Measurements from ENCODE around the gene LYST.

Gene LYST

DNA sequence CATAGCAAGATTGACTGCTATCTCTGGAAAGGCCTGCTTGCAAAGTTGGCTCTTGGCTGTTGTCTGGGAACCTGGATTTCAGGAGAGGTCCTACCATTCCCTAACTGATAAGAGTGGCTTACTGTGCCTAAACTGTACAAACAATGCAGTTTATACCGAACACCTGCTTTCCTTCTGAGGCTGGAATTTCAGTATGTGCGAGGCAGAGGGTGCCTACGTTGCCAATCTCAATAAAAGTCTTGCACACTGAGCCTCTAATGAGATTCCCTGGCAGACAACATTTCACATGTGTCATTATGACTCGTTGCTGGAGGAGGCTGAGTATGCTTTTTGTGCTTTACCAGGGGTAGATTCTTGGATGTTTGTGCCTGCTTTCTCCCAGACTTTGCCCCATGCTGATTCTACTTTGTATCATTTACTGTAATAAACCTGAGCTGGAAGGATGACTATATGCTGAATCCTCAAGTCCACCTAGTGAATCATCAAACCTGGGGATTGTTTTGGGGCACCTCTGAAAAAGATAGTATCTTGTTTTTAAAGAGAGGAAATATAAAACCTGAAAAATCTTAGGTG, 158.2 kb downstream of the LYST start:
- DNase-seq, result no peak

DNA sequence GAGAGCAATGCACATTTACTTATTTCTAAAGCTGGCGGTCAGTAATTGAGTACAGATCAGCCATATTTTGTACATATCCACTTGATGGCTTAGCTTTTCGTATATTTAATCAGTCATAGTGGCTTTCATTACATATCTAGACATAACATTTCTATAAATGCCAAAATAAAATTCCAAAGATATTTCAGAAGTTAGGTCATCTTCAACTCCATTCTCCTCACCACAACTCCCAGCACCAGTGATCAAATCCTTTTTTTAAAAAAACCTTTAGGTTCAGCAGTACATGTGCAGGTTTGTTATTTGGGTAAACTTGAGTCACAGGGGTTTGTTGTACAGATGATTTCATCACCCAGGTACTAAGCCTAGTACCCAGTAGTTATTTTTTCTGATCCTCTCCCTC, 163.2 kb downstream of the LYST start:
- no peak for DNase-seq

DNA sequence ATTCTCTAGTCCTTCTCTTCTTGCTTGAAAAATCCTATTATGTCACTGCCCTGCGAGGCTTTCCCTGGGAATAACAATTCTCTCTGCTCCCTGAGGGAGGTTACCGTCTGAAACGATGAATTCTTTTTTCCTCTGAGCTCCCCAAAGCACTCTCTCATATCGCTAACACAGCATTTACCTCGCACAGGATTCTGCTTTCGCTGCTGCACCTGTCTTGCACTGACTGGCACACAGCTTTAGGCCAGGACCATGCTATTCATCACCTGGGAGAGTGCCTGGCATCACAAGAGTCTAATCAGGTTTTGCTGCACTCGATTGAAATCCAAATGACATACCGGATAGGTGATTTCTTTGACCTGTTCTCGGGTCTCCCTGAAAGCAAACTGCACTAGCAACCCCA, 164.3 kb downstream of the LYST start:
- no peak for DNase-seq

DNA sequence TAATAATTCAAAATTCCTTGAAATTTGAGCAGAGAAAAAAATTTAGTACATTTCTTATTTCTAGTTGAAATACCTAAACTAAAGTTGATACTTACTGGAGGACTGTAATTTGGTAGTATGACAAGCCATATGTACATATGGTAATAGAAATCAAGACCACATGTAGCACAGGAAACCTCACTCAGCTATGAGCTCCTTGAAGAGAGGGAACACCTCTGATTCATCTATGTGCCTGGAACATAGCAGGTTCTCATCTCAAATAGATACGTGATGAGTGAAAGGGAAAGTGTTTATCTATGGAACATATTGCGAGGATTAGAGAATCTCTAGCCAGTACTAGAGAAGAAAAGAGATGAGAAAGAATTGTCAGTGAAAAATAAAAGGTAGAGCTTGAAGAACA, 169.2 kb downstream of the LYST start:
- no peak for DNase-seq

- no peak for DNase-seq
Measured at GRCh38 chr1:235689356-235689755, 177.3 kb downstream of the LYST start.

DNA sequence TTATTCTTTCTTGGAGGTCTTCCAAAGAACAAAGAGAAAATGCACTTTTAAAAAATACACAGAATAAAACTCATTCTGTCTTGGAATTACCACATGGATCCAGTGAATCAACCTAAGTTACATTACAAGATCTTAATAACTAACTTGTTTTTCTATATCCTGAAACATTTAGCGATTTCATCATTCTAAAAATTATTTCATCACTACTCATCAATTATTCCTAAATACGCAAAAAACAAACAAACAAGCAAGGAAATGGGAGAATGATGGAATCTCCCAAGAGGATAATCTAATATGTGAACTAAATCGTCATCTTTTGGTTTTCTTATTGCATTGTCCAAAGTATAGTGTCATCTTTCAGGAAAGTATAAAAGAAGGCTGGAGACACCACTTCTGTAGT, 178.6 kb downstream of the LYST start:
- DNase-seq, result no peak

GRCh38 chr1:235683653-235684052, 183.1 kb downstream of the LYST start:
- no peak for DNase-seq

DNA sequence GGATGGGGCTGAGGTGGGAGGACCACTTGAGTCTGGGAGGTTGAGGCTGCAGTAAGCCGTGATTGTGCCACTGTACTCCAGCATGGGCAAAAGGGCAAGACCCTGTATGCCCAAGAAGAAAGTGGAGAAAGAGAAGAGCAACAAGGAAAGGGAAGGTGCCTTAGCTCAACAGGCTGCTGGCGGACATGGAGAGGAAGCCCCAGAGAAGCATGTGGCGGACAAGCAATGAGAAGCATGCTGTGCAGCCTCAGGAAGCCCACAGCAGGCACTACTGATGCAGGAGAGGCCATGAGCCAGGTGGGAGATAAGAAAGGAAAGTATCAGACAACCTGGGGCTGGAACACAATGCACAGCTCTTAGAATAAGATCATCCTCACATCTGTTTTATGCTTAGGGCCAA, 184.5 kb downstream of the LYST start:
- DNase-seq, result no peak

GRCh38 chr1:235679644-235680043, 187.1 kb downstream of the LYST start:
- no peak for DNase-seq

DNA sequence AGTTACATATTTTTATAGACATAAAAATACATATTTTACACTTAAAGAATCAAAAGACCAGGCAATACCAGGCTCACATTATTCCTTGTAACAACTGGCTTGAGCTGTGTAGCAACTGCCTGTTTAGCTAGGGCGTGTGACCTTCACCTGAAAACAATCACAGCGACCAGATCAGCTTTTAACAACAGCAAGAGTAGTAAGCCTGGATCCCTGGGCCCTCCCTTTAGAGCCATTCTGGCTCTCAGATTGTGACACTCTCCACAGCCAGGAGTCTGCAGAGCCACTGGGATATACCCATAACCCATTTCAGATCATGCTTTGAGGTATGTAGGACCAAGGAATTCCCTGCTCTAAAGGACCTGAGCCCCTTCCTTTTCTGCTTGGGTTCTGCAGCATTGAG, 187.7 kb downstream of the LYST start:
- no peak for DNase-seq

DNA sequence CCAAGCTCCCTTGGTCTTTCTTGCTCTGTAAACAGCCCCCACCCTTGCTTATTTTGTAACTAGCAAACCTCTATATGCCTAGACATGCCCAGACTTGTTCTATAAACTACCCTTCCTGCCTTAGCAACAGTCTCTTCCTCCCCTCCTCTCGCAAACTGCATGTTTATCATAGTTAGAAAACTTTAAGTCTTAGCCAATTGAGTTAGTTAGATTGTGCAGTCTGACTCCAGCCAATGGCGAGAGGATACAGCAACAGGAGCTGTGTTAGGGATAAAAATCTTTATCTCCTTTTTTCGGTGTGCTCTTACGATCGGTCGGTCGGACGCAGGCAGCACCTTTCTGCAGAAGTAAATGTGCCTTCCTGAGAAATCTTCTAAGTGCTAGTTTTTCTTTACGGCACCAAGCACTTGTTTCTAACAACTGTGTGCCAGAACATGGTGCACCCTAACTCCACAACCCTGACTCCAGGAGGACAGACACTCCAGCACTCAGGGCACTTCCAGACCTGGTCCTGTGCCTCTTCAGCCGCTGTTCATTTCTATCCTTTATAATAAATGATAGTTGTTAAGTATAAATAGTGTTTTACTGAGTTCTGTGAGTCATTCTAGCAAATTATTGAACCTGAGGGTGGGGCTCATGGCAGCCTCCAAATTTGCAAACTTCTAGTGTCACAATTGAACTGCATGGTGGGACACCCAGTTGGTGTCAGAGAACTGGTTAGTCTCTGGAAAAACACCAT, 191.4 kb downstream of the LYST start:
- DNase-seq, result no peak

DNA sequence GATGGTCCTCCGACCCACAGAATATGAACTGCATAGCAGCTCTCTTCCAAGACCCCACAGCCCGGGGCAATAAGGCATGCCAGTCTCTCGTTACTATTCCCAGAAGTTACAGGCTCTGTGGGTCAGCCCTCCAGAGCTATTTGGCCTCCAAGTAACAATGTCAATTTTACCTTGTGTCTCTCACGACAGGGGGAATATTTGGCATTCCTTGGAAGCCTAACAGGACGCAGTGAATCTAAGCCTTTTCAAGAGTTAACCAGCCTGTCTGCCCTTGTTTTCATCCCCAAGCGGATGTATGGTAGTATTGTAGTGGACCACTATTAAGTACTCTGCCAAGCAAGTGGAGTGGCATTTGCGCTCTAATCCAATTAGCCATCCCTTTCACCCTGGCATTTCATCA, 192.7 kb downstream of the LYST start:
- DNase-seq, result no peak

DNA sequence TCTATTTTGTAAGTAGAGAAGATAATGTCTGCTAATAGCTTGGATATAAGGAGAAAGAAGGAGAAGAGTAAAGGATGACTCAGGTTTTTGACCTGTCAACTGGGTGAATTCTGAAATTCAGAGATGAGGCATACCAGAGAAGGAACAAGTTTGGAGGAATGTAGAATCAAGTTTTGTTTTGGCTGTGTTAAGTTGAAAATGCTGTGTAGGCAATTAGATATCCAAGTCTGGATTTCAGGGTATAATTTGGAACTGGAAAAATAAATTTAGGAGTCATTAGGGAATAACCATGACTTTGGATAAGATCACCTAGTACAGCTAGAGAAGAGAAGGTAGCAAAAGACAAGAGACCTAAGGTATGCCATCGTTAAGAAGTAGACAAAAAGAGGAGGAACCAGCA, 194.7 kb downstream of the LYST start:
- no peak for DNase-seq

GRCh38 chr1:235670157-235670776, 196.4 kb downstream of the LYST start:
- DNase-seq, result no peak

- DNase-seq, result no peak
Measured at GRCh38 chr1:235669277-235669676, 197.4 kb downstream of the LYST start.

DNA sequence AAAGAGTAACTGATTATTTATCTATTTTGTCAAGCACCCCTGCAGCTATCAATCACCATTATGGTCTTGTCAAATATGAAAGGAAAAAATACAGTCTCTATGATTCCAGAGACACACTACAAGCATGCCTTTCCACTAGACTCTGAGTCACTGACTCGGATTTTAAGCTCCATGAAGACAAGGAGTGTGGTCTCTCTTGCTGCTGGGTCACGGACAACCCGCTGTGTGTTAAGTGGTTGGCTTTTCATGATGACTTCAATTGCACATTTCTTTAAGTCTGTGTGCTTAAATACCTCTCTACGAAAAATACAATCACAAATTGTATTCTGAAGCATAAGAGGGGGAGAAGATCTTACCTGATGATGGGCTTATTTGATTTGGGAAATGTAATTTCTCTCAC, 203.1 kb downstream of the LYST start:
- no peak for DNase-seq

- no peak for DNase-seq
Measured at GRCh38 chr1:235661568-235661967, 205.1 kb downstream of the LYST start.

DNA sequence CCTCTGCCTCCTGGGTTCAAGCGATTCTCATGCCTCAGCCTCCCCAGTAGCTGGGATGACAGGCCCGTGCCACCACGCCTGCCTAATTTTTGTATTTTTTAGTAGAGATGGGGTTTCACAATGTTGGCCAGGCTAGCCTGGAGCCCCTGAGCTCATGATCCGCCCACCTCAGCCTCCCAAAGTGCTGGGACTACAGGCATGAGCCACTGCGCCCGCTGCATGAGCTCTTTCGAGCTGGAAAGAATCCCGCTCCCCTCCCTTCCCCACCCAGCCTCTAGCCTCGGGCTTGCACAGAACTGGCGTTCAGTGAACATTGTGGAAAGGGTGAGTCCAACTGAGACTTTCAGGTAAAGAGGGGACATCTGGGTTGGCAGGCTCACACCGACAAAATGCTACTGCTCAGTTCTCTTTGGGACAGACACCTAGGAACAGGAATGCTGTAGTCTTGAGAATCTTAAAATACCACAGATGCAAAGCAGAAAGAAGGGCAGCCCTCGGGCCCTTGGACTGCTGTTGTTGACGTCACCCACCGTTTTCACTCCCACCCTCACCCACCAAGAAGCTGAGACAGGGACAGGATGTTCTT, 207.4 kb downstream of the LYST start:
- no peak for DNase-seq

- DNase-seq, result no peak
Measured at GRCh38 chr1:235657747-235658526, 208.8 kb downstream of the LYST start.

- no peak for DNase-seq
Measured at GRCh38 chr1:235657269-235657668, 209.4 kb downstream of the LYST start.

DNA sequence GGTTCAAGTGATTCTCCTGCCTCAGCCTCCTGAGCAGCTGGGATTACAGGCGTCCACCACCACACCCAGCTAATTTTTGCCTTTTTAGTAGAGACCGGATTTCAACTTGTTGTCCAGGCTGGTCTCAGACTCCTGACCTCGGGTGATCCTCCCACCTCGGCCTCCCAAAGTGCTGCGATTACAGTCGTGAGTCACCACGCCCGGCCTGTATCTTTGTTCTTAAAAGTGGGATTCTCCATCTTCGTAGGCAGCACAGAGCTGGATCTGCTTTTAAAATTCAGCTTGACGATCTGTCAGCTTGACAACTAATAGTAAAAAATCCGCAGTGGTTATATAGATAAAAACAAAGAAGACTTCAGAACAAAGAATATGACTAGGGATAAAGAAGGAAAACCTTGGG, 214.3 kb downstream of the LYST start:
- no peak for DNase-seq

DNA sequence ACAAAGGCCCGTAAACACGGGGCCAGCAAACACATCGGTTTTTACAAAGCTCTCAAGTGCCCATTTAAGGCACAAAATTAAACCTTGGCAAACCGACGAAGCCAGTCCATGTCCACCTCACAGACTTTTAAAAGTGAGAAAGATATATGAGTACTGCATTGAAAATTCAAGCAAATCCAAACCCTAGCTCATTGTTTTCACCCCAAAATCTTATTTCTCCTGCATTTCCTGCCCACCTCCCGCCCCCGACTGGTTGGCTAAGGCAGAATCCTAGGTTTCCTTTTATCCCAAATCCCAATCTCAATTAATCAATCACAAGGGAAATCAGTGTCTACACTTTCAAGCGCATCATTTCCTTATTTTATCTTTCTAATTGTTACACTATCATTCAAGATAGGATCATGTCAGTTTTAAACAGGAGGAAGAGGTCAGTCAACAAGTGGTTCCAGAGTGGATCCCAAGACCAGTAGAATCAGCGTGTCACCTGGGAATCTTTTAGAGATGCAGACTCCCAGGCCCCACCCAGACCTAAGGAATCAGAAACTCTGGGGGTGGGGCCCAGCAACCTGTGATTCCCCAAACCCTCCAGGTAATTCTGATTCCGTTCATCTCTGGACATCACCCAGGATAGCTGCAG, 215.4 kb downstream of the LYST start:
- no peak for DNase-seq
